ENCODE measurements around the gene ATP5F1E. TPM values are rescaled to one million over a fixed set of nuclear protein-coding genes. Genes with fewer than 3 reads are reported as not detected.

Gene ATP5F1E
- total RNA-seq, 1 donor from 2014 or later, result 102 TPM

- Mint-ChIP-seq H3K4me1 (ENCODE audit: unreplicated experiment) (peaks cover 33% of the 10 kb centered on the region), H3K4me3 (ENCODE audit: unreplicated experiment) (no peak overlapping the region), H3K27me3 (ENCODE audit: unreplicated experiment) (peaks cover 8% of the 10 kb centered on the region), H3K36me3 (ENCODE audit: low read depth, unreplicated experiment) (peaks cover 27% of the 10 kb centered on the region), H3K27ac (ENCODE audit: unreplicated experiment) (no peak overlapping the region), H3K9me3 (ENCODE audit: unreplicated experiment) (no peaks in the 10 kb centered on the region)
- no peak for DNase-seq (ENCODE audit: low spot score)
- no peak for TF ChIP-seq CTCF (IDR thresholded peaks at IDR 0.05; ENCODE audit: unreplicated experiment)
These were observed 27.7 kb downstream of the ATP5F1E start for GRCh38 chr20:59004493-59004762.

GRCh38 chr20:59003836-59004492 lies 28.2 kb downstream of the ATP5F1E start:
- Mint-ChIP-seq H3K36me3 (ENCODE audit: low read depth, unreplicated experiment) (peaks cover 27% of the 10 kb centered on the region), H3K4me3 (ENCODE audit: unreplicated experiment) (no peak overlapping the region), H3K4me1 (ENCODE audit: unreplicated experiment) (peaks cover 29% of the 10 kb centered on the region), H3K9me3 (ENCODE audit: unreplicated experiment) (no peaks in the 10 kb centered on the region), H3K27ac (ENCODE audit: unreplicated experiment) (peak overlapping the region; percentile 28), H3K27me3 (ENCODE audit: unreplicated experiment) (peaks cover 8% of the 10 kb centered on the region)
- no peak for DNase-seq (ENCODE audit: low spot score)
- TF ChIP-seq CTCF (IDR thresholded peaks at IDR 0.05; ENCODE audit: unreplicated experiment), result no peak

GRCh38 chr20:59002874-59003399 lies 29.2 kb downstream of the ATP5F1E start:
- H3K27me3 Mint-ChIP-seq (ENCODE audit: unreplicated experiment), result peaks cover 8% of the 10 kb centered on the region
- H3K36me3 Mint-ChIP-seq (ENCODE audit: low read depth, unreplicated experiment), result peaks cover 27% of the 10 kb centered on the region
- H3K4me3 Mint-ChIP-seq (ENCODE audit: unreplicated experiment), result peak overlapping the region; percentile 66
- H3K9me3 Mint-ChIP-seq (ENCODE audit: unreplicated experiment), result no peaks in the 10 kb centered on the region
- H3K4me1 Mint-ChIP-seq (ENCODE audit: unreplicated experiment), result peaks cover 26% of the 10 kb centered on the region
- H3K27ac Mint-ChIP-seq (ENCODE audit: unreplicated experiment), result peak overlapping the region; percentile 49
- no peak for TF ChIP-seq CTCF (IDR thresholded peaks at IDR 0.05; ENCODE audit: unreplicated experiment)
- DNase-seq (ENCODE audit: low spot score), result no peak

- peaks cover 8% of the 10 kb centered on the region for H3K27me3 Mint-ChIP-seq (ENCODE audit: unreplicated experiment)
These were observed 29.7 kb downstream of the ATP5F1E start for GRCh38 chr20:59002388-59002787.

More at GRCh38 chr20:59002388-59002787, 29.7 kb downstream of the ATP5F1E start:
- no peak for TF ChIP-seq CTCF (IDR thresholded peaks at IDR 0.05; ENCODE audit: unreplicated experiment)
- Mint-ChIP-seq H3K27ac (ENCODE audit: unreplicated experiment) (peak overlapping the region; percentile 49), H3K9me3 (ENCODE audit: unreplicated experiment) (no peaks in the 10 kb centered on the region), H3K4me1 (ENCODE audit: unreplicated experiment) (peaks cover 26% of the 10 kb centered on the region), H3K36me3 (ENCODE audit: low read depth, unreplicated experiment) (peaks cover 32% of the 10 kb centered on the region), H3K4me3 (ENCODE audit: unreplicated experiment) (peak overlapping the region; percentile 67)
- DNase-seq (ENCODE audit: low spot score), result no peak
